Activated B cell treated with CpG ODN at 0.5 μM for 24 hours (primary cell): Measurements from ENCODE around the gene MTPN. TPM values are rescaled to one million over a fixed set of nuclear protein-coding genes. Genes with fewer than 3 reads are reported as not detected.
A peak's percentile ranks its signal among the peaks of the same experiment; 100 is the strongest.

Experiments used
- ATAC-seq: fragments of 200-7000 bp; cut with Tn5 transposase; one replicate; pipeline ENCODE4 v1.10.0; 2021; ENCODE audit warnings: low read depth, mild to moderate bottlenecking, moderate library complexity
- CTCF ChIA-PET: fragments of 350-600 bp; sonication (Branson Sonifier 250); formaldehyde crosslinking; loops from one replicate; lab custom pipeline; 2021; ENCODE audit warnings: antibody characterized with exemption; lab: Charles Lee
- POLR2A ChIA-PET: fragments of 350-600 bp; sonication (Branson Sonifier 250); formaldehyde crosslinking; loops from one replicate; lab custom pipeline; 2021; ENCODE audit warnings: antibody characterized with exemption; lab: Charles Lee
- DNase-seq: peaks from one replicate; pipeline ENCODE4 v3.0.0; 2022
- H3K27ac Mint-ChIP-seq: one replicate; pipeline ENCODE4 v1.8.0; 2020; ENCODE audit warnings: mixed read lengths
- H3K27me3 Mint-ChIP-seq: one replicate; pipeline ENCODE4 v1.8.0; 2021; ENCODE audit warnings: mixed read lengths
- H3K36me3 Mint-ChIP-seq: one replicate; pipeline ENCODE4 v1.8.0; 2021; ENCODE audit warnings: low read depth, mixed read lengths
- H3K4me1 Mint-ChIP-seq: one replicate; pipeline ENCODE4 v1.8.0; 2021; ENCODE audit warnings: mixed read lengths
- H3K4me3 Mint-ChIP-seq: one replicate; pipeline ENCODE4 v1.8.0; 2020; ENCODE audit warnings: mild to moderate bottlenecking, mixed read lengths
- H3K9me3 Mint-ChIP-seq: one replicate; pipeline ENCODE4 v1.8.0; 2020; ENCODE audit warnings: mixed read lengths
- CTCF ChIP-seq: fragments of 200-600 bp; IDR thresholded peaks from one replicate; pipeline ENCODE4 v1.8.0; 2022; ENCODE audit warnings: antibody characterized with exemption, mild to moderate bottlenecking
- intact Hi-C: fragments of 100-400 bp; cut with micrococcal nuclease; formaldehyde crosslinking; loops from one replicate; pipeline ENCODE4 v1.15.1; 2024
- total RNA-seq: library from RNA; stranded (reverse); gene quantifications from 2 replicates; pipeline ENCODE4 v1.2.3, GENCODE V29; 2022

The MTPN gene
- total RNA-seq, 1 donor from 2014 or later = 137 TPM

- intact Hi-C loops = no loop called here
- DNase-seq (no peak), ATAC-seq (no peak)
- Mint-ChIP-seq H3K9me3 (no peaks in the 10 kb centered on the region), H3K4me1 (peaks cover 31% of the 10 kb centered on the region), H3K27ac (no peak overlapping the region), H3K4me3 (no peak overlapping the region), H3K27me3 (no peaks in the 10 kb centered on the region), H3K36me3 (no peaks in the 10 kb centered on the region)
- ChIA-PET CTCF (interaction anchor here (0.7 kb wide), 1 partner anchor 17 kb away, joined by 3 read pairs; no protein-coding TSS in a partner anchor), POLR2A (interaction anchor here (0.8 to 1.0 kb wide), 2 partner anchors 18 to 24 kb away, joined by 3 to 4 read pairs; no protein-coding TSS in a partner anchor)
- TF ChIP-seq CTCF = no peak
Observed at GRCh38 chr7:135991322-135991721, 14.2 kb upstream of the MTPN start.

- CTCF ChIA-PET = no interaction called here
- intact Hi-C loops = loop anchor here (1.0 kb wide), 1 partner anchor 8 kb away; no protein-coding TSS in a partner anchor
- H3K4me1 Mint-ChIP-seq = peaks cover 33% of the 10 kb centered on the region
- DNase-seq (no peak), ATAC-seq (no peak)
- no peaks in the 10 kb centered on the region for H3K27me3 Mint-ChIP-seq
- POLR2A ChIA-PET = interaction anchor here (1.0 to 1.5 kb wide), 2 partner anchors 9 to 23 kb away, joined by 3 read pairs; no protein-coding TSS in a partner anchor
- TF ChIP-seq CTCF = no peak
- no peak overlapping the region for H3K4me3 Mint-ChIP-seq
- no peaks in the 10 kb centered on the region for H3K36me3 Mint-ChIP-seq
- no peaks in the 10 kb centered on the region for H3K9me3 Mint-ChIP-seq
- no peak overlapping the region for H3K27ac Mint-ChIP-seq
Observed at GRCh38 chr7:135990258-135990657, 13.1 kb upstream of the MTPN start.

- intact Hi-C loops = loop anchor here (1.0 to 5.0 kb wide), 4 partner anchors 8 to 770 kb away; partner anchors contain the start of gene WDR91
- ChIA-PET CTCF (interaction anchor here (1.4 kb wide), 1 partner anchor 27 kb away, joined by 3 read pairs; no protein-coding TSS in a partner anchor), POLR2A (interaction anchor here (0.9 to 1.5 kb wide), 5 partner anchors 8 to 319 kb away, joined by 3 to 5 read pairs (median 4); no protein-coding TSS in a partner anchor)
- Mint-ChIP-seq H3K4me3 (peak overlapping the region; percentile 63), H3K9me3 (no peaks in the 10 kb centered on the region), H3K4me1 (peaks cover 60% of the 10 kb centered on the region), H3K27ac (peak overlapping the region; percentile 91), H3K27me3 (no peaks in the 10 kb centered on the region), H3K36me3 (peaks cover 4% of the 10 kb centered on the region)
- no peak for ATAC-seq
- DNase-seq = no peak
- no peak for TF ChIP-seq CTCF
Observed at GRCh38 chr7:135981958-135982646, 4.9 kb upstream of the MTPN start.

GRCh38 chr7:135980665-135981180, 3.6 kb upstream of the MTPN start:
- Mint-ChIP-seq H3K4me3 (peak overlapping the region; percentile 75), H3K36me3 (peaks cover 14% of the 10 kb centered on the region), H3K27ac (peak overlapping the region; percentile 91), H3K27me3 (no peaks in the 10 kb centered on the region), H3K4me1 (peaks cover 70% of the 10 kb centered on the region), H3K9me3 (no peaks in the 10 kb centered on the region)
- intact Hi-C loops = loop anchor here (1.0 to 5.0 kb wide), 4 partner anchors 9 to 768 kb away; partner anchors contain the start of gene WDR91
- ChIA-PET POLR2A (interaction anchor here (1.3 to 1.4 kb wide), 3 partner anchors 8 to 10 kb away, joined by 3 read pairs; no protein-coding TSS in a partner anchor), CTCF (interaction anchor here (1.0 kb wide), 1 partner anchor 10 kb away, joined by 3 read pairs; no protein-coding TSS in a partner anchor)
- peak; percentile 63 for ATAC-seq
- DNase-seq = no peak
- TF ChIP-seq CTCF = no peak
